Activated gamma-delta T cell (primary cell): ENCODE measurements around the gene TMTC1.
"Not testable (repeated sequence)": the region's sequence is repeated elsewhere in the genome, so short reads cannot be mapped to it uniquely, and the experiment has no call there.

ENCODE experiments used
- DNase-seq: peaks from one replicate; lab custom pipeline; 2025; lab: John Stamatoyannopoulos, UW

The TMTC1 gene

DNA sequence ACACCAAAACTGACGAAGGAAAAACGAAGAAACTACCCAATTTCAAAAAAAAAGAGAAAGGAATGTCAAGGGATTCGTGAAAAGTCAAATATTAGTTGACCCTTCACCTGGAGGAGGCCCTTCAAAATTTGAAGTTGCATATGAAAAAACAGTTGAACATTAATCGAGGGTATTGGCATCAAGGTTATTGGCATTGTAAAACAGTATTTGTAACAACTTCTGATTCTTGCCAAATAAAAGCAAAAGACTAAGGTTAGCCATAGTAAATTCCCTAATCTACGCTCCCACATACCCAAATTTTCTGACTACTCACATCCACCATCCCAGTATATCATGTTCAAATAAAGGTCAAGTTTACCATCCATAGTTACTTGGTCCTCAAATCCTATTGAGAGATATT, 118.6 kb downstream of the TMTC1 start:
- no peak for DNase-seq

- DNase-seq, result no peak
Measured at GRCh38 chr12:29662734-29663323, 120.9 kb downstream of the TMTC1 start.

DNA sequence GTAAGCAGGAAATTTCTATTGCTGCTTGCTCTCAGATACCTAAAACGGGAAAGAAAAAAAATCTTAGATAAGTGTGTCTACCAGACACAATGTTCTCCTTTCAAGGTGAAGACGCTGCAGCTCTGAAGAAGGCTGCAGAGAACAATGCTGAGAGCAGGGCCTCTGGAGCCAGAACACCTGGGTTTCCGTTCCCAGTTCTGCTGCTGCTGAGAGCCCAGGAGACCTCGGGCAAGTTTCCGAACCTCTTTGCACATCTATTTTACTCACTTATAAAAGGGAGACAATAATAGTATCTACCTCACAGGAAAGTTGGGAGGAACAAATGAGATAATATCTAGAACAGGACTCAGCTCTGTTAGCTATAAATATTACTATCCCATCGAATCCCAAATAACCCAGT, 122.9 kb downstream of the TMTC1 start:
- DNase-seq, result no peak

GRCh38 chr12:29656762-29657538, 126.8 kb downstream of the TMTC1 start:
- DNase-seq, result no peak

DNA sequence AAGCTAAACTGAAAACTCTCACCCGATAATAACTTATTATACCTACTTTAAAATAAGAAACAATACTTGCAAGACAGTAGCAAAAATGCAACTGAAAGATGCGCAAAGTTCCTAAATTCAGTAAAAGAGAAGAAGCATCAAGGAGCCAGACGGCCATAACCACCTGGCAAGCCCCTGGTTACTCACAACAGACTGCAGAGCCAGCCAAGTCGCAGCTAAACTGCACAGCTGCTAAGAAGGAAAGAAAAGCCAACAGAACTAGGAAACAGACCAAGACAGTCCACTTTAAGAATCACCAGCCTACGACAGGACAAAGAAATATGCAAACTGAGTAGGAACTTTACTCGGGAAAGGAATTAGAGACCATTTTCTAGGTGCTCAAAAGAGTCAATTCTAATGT, 127.9 kb downstream of the TMTC1 start:
- no peak for DNase-seq

- no peak for DNase-seq
Measured at GRCh38 chr12:29653286-29653685, 130.5 kb downstream of the TMTC1 start.

DNA sequence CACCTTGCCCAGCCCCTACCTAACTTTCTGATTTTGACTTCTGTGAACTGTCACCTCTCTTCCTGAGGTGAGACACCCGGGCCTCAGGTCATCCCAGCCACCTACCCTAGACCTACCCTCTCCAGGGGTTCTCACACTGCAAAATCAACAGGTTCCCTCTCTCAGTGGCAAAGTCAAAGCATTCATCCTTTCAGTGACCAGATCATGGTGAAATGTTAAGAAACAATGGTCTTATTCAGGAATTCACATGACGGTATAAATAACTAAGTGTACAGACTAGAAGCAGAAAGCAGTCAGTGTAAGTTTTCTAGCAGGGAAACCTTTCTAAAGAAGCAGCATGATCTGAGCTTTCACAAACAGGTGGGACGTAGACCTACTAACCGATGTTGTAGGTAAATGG, 133.4 kb downstream of the TMTC1 start:
- DNase-seq, result no peak

GRCh38 chr12:29649722-29650121, 134.0 kb downstream of the TMTC1 start:
- no peak for DNase-seq

GRCh38 chr12:29644536-29645162, 139.1 kb downstream of the TMTC1 start:
- DNase-seq, result no peak

GRCh38 chr12:29640589-29641345, 143.0 kb downstream of the TMTC1 start:
- no peak for DNase-seq

DNA sequence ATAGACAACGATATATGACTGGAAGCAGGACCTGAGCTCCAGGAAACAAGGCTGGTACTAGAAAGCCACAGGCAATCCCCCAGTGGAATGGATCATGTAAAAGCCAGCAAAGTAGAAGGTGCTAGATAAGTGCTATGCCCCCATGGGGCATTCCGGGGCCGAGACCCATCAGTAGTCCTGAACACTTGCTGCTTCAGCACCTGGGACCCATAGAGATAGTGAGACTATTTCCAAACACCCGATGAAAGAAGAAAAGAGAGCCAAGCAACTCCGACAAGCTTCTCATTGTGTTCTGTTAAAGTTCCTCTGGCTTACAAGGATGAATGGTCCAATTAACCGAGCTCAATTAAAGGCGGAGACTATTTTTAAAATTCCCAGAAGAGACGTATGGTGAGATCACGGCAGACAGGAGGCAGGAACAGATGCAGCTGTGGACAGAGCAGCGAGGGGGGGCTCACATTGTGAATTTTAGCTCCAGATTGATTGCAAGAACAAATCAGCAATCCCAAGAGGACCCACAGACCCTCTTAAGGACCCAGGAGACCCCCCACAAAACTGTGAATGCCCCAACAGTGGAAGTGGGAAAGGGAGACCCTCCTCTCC, 143.7 kb downstream of the TMTC1 start:
- DNase-seq, result no peak

GRCh38 chr12:29638528-29638927, 145.2 kb downstream of the TMTC1 start:
- DNase-seq, result no peak

- no peak for DNase-seq
Measured at GRCh38 chr12:29634057-29634456, 149.7 kb downstream of the TMTC1 start.

DNA sequence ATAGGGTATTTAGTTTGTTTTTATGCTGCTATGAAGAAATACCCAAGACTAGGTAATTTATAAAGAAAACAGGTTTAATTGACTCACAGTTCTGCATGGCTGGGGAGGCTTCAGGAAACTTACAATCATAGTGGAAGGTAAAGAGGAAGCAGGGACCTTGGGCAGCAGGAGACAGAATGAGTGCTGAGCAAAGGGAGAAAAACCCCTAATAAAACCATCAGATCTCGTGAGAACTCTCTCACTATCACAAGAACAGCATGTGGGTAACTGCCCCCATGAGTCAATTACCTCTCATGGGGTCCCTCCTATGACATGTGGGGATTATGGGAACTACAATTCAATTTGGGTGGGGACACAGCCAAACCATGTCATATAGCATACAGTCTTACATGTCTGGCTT, 153.6 kb downstream of the TMTC1 start:
- not testable (repeated sequence) for DNase-seq

- DNase-seq, result no peak
Measured at GRCh38 chr12:29627221-29627620, 156.5 kb downstream of the TMTC1 start.

- no peak for DNase-seq
Measured at GRCh38 chr12:29625359-29625953, 158.3 kb downstream of the TMTC1 start.

GRCh38 chr12:29622251-29622650, 161.5 kb downstream of the TMTC1 start:
- DNase-seq, result no peak

- no peak for DNase-seq
Measured at GRCh38 chr12:29620030-29620429, 163.7 kb downstream of the TMTC1 start.

GRCh38 chr12:29617407-29617803, 166.3 kb downstream of the TMTC1 start:
- no peak for DNase-seq

DNA sequence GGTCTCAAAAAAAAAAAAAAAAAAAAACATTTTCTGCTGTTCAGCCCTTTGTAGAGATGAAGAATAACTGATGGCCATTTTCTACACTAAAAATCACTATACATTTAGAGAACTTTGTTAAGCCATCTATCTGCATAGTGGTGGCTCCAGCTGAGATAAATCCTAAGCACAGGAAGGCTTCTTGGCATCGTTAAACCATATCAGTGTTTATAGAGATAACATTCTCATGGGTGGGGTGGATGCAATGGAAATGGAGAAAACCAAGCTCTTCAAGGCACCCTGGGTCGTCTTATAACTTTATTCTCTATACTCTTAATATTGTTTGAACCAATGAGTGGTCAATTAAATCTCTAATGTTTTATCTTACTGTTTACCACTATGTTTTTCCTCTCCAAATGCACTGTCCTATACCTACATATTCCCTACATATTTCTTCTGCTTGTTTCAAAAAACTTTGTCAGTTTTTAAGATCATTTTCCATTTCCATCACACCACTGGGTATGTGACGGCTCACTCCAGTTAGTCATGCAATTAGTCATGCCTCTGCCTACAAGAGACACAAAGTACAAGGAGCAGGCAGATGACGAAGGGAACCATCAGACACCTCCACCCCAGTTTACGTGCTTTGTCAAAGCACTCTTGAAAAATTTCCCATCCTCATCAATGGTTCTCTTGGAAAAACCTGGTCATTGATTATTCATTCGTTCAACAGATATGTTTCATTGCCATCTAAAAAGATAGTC, 166.9 kb downstream of the TMTC1 start:
- no peak for DNase-seq
